ENCODE measurements around the gene MED15. TPM values are rescaled to one million over a fixed set of nuclear protein-coding genes. Genes with fewer than 3 reads are reported as not detected.

MED15 gene
- total and polyA plus RNA-seq, 2 experiments from 2014 or later, result 29.2 to 43.5 TPM

- TF ChIP-seq, protein P1, sequence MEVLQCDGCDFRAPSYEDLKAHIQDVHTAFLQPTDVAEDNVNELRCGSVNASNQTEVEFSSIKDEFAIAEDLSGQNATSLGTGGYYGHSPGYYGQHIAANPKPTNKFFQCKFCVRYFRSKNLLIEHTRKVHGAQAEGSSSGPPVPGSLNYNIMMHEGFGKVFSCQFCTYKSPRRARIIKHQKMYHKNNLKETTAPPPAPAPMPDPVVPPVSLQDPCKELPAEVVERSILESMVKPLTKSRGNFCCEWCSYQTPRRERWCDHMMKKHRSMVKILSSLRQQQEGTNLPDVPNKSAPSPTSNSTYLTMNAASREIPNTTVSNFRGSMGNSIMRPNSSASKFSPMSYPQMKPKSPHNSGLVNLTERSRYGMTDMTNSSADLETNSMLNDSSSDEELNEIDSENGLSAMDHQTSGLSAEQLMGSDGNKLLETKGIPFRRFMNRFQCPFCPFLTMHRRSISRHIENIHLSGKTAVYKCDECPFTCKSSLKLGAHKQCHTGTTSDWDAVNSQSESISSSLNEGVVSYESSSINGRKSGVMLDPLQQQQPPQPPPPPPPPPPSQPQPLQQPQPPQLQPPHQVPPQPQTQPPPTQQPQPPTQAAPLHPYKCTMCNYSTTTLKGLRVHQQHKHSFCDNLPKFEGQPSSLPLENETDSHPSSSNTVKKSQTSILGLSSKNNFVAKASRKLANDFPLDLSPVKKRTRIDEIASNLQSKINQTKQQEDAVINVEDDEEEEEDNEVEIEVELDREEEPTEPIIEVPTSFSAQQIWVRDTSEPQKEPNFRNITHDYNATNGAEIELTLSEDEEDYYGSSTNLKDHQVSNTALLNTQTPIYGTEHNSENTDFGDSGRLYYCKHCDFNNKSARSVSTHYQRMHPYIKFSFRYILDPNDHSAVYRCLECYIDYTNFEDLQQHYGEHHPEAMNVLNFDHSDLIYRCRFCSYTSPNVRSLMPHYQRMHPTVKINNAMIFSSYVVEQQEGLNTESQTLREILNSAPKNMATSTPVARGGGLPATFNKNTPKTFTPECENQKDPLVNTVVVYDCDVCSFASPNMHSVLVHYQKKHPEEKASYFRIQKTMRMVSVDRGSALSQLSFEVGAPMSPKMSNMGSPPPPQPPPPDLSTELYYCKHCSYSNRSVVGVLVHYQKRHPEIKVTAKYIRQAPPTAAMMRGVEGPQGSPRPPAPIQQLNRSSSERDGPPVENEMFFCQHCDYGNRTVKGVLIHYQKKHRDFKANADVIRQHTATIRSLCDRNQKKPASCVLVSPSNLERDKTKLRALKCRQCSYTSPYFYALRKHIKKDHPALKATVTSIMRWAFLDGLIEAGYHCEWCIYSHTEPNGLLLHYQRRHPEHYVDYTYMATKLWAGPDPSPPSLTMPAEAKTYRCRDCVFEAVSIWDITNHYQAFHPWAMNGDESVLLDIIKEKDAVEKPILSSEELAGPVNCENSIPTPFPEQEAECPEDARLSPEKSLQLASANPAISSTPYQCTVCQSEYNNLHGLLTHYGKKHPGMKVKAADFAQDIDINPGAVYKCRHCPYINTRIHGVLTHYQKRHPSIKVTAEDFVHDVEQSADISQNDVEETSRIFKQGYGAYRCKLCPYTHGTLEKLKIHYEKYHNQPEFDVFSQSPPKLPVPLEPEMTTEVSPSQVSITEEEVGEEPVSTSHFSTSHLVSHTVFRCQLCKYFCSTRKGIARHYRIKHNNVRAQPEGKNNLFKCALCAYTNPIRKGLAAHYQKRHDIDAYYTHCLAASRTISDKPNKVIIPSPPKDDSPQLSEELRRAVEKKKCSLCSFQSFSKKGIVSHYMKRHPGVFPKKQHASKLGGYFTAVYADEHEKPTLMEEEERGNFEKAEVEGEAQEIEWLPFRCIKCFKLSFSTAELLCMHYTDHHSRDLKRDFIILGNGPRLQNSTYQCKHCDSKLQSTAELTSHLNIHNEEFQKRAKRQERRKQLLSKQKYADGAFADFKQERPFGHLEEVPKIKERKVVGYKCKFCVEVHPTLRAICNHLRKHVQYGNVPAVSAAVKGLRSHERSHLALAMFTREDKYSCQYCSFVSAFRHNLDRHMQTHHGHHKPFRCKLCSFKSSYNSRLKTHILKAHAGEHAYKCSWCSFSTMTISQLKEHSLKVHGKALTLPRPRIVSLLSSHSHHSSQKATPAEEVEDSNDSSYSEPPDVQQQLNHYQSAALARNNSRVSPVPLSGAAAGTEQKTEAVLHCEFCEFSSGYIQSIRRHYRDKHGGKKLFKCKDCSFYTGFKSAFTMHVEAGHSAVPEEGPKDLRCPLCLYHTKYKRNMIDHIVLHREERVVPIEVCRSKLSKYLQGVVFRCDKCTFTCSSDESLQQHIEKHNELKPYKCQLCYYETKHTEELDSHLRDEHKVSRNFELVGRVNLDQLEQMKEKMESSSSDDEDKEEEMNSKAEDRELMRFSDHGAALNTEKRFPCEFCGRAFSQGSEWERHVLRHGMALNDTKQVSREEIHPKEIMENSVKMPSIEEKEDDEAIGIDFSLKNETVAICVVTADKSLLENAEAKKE (CRISPR knock-in tag; IDR thresholded peaks at IDR 0.05), result no peak
- TF ChIP-seq, protein P2, sequence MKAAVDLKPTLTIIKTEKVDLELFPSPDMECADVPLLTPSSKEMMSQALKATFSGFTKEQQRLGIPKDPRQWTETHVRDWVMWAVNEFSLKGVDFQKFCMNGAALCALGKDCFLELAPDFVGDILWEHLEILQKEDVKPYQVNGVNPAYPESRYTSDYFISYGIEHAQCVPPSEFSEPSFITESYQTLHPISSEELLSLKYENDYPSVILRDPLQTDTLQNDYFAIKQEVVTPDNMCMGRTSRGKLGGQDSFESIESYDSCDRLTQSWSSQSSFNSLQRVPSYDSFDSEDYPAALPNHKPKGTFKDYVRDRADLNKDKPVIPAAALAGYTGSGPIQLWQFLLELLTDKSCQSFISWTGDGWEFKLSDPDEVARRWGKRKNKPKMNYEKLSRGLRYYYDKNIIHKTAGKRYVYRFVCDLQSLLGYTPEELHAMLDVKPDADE (IDR thresholded peaks at IDR 0.05), result no peak
- TF ChIP-seq POLR2AphosphoS5 (IDR thresholded peaks at IDR 0.05; ENCODE audit: low read depth) (no peak), EZH2 (IDR thresholded peaks at IDR 0.05; ENCODE audit: low read depth, unreplicated experiment) (no peak), STAT1 (IDR thresholded peaks at IDR 0.05; ENCODE audit: unreplicated experiment) (no peak), ZNF331 (CRISPR knock-in tag; IDR thresholded peaks at IDR 0.05; ENCODE audit: low read depth) (no peak), EZH2phosphoT487 (IDR thresholded peaks at IDR 0.05; ENCODE audit: unreplicated experiment) (no peak), REST (IDR thresholded peaks at IDR 0.05; ENCODE audit: unreplicated experiment) (no peak)
Observed at GRCh38 chr22:20464096-20464614, 43.3 kb upstream of the MED15 start (continued).
